Fibroblast of skin of left biceps (primary cell): ENCODE results near the gene NAPA.

Source experiments
- DNase-seq, 2 experiments: peaks; one replicate each; pipeline ENCODE4 v3.0.0-alpha.2; 2013; ENCODE audit warnings: low read depth in 2 of 2

Gene NAPA

DNA sequence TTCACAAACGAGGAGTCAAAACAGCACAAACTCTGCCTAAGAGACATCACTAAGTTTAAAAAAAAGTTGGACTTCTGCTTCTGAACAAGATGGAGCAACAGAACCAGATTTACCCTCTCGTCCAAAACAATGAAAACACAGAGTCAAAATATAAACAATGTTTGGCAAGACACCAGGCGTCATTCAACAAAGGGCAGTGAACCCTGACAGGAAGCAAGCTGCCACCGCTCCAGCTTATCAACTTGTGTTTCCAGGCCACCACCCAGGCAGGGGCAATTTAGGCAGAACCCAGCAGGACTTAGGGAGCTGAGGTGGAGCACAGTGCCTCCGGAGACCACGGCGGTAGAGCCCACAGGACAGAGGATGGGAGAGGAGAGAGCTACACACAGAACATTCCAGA, 8.6 kb upstream of the NAPA start:
- DNase-seq: no peak

DNA sequence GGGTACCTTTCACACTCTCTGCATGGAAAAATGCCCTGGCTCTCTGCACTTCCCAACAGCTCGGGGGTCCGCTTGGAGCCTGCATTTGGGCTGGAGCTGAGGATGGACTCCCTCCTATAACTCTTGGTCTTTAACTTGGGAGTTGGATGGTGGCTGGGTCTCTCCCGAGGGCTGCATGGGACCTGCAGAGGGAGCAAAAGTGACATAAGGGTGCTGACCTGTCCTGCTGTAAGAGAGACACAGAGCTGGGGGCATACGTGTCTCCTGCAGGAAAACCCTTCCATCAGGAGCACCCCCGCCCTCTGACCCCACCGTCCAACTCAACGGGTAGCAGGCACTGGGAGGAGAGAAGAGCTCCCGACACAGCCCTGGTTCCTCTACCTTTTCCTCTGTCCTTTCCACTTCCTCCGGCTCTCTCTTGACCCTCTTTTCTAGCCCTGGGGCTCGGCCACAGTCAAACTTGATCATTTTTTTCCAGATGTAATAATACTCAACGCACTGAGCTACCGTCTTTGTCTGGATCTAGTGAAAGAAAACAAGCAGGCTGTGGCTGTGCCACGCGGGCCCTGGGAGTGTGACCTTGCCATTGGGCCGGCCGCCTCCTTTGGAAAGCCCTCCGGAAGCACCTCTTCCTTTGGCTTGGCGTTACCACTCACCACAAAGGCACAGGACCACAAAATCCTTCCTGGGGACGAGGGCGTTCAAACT, 6.8 kb upstream of the NAPA start:
- DNase-seq: no peak

DNA sequence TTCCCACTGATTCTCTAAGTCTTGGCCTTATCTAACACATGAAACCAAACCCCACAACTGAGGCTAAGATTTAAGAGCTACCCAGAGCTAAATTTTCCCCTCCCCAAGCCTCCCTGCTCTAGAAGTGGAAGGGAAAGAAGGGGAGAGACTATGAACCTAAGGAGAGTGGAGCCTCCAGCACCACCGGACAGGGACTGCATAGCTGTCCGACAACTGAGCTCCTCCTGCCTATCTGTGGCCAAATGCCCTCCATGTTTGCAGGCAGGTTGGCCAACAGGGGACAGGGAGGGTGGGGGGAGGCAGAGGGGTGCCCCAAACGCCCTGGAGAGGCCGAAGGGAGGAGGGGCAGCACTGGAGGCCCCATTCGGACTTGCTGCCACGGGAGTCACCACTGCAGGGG, 6.0 kb upstream of the NAPA start:
- DNase-seq: no peak

DNA sequence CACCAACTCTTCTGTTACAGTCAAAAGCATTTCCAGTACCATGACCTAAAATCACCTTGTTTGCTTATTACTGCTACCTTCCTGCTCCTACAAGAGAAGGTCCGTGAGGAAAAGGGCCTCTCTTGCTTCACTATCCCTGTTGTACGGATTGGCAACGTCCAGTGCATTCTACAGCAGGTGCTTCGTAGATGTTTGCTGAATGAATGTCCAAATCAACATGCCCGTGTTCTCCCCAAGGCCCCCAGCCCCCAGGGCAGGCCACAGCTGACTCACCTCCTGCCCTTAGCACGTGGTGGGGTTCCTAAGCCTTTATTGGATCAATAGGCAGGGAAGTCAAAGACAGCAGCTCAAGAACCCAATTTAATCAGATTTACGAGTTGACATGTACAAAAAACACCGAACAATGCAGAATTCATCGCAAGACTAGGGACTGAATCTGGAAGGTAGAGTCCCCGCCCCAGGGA, 5.5 kb upstream of the NAPA start:
- no peak for DNase-seq

DNA sequence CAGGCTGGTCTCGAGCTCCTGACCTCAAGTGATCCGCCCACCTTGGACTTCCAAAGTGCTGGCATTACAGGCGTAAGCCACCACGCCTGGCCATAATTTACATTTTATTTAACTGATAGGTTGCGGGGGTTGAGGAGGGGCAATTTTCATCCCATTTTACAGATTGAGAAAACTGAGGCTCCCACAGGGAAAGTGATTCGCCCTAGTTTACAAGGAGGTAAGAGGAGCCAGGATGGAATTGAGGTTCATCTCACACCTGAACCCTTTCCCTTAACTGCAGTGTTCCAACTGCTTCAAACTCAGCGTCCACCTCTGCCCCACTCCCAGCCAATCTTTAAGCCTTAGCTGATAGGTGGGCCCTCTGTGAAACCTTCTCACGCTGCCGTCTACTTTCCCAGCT, 4.0 kb upstream of the NAPA start:
- no peak for DNase-seq

DNA sequence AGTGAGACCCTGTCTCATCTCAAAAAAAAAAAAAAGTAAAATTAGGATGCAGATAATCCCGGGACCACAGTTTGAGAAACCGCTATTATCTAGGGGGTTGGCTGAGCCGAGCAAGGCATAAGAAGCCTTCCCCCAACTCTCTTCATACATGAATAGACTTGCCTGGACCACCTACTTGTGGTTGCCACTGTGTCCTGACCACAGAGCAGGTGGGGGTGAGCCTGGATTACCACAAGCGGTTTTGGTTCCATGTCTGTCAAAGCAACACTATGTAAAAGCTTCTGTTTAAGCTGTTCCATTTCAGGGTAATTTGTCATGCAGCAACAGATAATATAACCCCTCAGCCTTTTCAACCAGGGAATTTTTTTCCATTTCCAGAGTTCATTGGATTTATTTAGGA, 3.3 kb upstream of the NAPA start:
- no peak for DNase-seq

DNA sequence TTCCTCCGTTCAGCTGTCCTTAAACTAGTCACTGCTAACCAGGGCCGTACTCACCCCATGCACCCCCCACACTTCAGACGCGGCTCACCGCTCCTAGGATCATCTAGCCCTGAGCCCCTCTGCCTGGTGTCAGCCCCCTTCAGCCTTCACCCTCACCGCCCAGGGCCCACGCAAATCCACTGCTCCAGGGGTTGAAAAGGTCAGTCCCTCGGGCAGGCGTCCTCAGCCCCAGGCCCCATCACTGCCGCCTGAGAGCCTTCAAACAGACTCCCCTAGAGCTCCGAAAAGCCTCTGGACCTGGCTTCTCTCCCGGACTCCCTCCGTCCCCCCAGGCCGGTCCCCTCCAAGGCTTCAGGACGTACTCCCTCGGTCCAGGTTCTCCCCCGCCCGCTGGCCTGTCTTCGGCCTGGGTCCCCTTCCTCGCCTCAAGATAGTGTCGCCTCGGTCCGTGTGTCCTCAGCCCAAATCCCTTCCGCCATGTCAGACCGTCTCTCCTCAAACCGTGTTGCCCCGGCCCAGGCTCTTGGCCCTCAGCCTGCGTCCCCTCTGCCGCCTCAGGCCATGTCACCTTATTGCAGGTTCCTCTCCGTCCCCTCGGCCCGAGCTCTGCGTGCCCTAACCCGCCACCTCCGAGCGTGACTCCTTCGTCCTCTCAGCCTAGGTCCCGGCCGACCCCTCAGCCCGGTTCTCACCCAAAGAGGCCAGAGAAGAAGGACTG, 553 bp downstream of the NAPA start:
- DNase-seq: no peak

DNA sequence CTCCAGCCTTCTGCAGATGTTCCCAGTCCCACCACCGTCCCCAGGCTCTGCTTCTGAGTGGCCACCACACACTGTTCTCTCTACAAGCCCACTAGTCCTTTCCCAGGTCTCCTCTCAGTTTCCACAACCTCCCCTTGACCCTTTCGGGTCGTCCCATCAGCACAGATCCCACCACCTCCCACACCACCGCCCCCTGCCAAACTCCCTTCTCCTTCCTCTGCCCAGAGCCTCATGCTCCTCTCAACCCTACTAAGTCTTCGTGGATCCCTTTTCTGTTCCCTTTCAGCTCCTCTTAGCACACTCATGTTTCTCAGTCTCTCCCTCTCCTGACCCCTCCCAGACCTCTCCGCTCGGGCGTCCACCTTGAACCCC, 1.9 kb downstream of the NAPA start:
- DNase-seq: no peak

DNA sequence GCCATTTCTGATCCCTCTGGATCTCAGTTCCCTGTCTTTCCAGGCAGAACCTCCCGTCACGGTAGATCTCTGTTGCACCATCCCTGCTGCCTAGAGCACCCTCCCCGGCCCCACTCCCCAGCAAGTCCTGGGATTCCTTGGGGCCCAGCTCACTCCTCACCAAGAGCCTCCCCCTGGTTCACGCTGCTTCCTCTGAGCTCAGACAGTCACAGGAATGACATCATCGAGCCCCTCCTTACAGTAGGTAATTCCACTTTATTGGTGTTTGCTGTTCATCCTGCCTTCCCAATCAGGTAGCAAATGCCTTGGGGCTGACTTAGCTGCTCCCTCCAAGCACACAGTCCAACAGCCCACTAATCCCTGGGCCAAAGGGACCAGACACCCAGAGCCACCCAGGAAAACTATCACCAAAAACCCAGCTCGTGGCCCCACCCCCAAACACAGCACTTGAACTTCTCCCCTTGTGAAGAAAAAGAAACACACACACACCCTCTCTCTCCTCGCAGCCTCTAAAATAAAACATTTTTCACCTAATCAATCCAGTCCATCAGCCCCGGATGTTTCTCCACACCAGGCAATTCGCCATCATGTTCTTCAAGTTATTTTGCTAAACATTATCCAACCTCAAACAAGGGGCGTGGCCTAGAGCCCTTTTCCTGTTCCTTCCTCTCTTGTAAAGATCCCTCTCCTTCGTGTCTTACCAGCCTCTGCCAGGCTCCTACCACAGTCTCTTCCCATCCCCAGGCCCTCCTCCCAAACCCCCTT, 2.5 kb downstream of the NAPA start:
- no peak for DNase-seq

DNA sequence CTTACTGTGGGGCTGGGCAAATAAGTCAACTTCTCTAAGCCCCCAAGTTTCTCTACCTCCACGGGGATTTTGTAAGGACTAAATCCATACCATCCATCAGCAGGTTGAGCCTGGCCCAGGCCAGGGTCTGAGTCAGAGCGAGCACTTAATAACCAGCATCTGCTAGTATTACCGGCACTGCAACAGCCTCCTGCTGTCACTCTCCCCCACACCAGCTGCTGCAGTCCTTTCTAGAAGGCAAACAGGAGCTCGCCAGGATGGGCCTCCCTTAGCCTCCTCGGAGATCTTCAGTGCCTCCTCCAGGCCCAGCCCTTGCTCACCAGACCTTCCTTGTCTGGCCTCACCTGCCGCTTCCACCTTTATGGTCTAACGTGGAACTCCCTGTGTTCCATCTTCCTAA, 3.2 kb downstream of the NAPA start:
- DNase-seq: no peak

DNA sequence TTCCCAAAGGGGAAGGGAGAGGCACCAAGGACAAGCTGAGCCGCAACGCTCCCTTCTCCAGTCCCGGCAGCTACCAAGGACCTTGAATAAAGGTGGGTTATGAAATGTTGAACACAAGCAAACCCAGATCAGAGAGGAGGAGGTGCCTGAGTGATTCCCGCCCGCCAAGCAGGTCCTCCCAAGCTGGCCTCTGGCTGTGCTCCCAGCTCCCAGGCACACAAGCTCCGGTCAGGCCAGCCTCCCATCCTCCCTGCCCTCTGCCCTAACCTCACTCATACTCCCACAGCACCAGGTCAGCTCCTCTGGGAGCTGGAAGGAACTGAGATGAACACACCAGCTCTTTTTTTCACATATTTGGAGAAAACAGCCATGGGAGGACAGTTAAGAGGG, 3.7 kb downstream of the NAPA start:
- no peak for DNase-seq

DNA sequence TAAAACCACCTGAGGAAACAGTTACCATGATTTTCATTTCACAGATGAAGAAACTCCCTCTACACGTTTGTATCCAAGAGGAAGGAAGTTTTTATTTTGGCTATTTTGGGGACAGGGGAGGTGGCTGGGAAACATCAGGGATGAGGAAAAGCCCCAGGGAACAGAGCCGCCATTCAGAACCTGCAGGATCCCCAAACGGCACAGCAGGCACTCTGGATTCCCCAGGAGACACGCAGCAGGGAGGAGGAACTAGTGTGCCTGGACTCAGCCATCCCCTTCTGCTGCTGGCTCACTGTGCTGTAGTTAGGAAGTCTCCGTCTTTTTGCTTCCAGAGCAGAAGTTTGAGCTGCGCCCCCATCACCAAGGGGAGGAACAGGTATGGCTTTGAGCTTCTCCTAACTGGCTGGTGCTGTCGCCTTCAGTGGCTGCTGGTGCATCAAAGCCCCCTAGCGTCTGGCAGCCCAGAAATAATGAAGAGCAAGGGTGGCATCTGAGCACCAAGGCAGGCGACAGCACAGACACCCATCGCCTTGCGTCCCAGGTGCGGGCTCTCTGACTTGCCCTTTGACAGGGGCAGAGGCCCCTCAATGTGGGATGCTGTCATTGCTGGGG, 4.2 kb downstream of the NAPA start:
- DNase-seq: no peak

DNA sequence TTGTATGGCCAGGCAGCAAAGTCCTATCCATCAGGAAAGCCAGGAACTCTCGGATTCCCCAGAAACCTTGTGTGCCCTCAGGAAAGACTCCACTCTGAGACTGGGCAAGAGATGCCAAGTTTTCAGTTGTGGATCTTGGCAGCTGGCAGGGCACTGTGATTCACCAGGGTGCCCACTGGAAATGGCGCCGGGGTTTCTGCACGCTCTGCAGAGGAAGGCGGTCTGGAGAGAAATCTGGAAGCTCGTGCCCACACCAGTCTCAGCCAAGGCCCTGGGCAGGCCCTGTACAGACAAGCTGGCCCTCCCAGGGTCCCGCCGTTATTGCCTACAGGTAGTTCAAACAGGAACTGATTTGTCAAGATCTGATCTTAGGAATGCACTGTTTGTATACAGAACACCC, 4.9 kb downstream of the NAPA start:
- DNase-seq: no peak

DNA sequence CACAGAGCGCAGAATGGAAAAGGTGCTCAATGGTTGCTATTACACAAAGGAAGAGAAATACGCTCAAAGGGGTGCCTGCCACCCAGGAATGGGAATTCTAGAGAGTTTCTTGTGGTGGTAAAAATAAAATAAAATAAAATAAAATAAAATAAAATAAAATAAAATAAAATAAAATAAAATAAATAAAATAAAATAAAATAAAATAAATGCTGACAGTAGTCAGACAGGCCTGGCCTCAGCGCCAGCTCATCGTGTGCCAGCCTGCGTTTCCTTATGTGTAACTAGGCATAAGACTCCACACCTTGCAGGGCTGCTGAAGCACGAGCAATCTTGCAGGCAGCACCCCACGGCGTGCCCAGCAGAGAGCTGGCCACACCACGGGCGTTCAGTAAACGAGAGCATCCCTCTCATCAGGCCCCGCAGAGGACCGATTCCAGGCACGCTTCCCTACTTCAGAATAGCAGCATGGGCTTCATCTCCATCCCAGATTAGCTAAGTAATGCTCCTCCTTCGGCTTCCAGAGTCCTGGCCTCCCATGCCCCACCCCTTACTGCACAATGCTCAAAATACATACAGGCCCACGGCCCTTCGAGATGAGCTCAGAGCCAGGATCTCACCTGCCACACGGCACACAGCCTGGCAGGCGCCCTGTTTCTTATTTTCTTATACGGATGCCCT, 5.6 kb downstream of the NAPA start:
- no peak for DNase-seq

DNA sequence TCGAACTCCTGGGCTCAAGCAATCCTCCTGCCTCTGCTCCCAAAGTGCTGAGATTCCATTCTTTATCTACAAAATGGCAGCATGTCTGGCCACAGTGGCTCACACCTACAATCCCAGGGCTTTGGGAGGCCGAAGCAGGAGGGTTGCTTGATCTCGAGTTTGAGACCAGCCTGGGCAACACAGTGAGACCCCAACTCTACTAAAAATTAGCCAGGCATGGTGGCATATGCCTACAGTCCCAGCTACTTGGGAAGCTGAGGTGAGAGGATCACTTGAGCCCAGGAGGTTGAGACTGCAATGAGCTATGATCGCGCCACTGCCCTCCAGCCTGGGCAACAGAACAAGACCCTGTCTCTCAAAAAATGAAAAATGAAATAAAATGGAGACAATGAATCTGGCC, 6.1 kb downstream of the NAPA start:
- DNase-seq: no peak

DNA sequence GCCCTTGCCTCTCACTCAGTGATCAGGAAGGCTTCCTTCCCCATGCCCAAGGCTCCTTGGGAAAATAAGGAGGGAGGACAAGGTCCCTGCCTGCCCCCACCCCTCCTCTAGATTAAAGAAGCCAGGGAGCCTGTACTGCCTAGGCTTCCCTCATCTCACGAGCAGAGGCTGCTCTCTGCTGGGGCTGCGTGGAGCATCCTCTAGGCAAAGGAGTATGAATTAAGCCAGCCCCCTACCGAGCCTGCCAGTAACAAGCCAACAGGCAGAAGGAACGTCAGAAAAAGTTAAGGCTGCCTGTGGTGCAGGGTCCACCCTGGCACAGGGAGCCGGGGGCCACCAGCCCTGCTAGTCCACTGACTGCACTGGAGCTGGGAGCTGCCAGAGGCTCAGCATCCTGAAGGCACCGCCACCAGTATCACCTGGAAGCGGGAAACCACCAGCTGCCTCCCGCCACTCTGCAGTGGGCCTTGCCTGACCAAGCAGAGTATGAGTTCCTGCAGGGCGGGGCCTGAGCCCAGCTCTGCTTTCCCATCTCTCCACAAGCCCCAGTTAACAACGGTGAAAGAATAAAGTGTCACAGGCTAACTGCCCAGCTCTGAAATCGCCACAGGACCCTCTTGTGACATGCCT, 6.8 kb downstream of the NAPA start:
- DNase-seq: no peak

DNA sequence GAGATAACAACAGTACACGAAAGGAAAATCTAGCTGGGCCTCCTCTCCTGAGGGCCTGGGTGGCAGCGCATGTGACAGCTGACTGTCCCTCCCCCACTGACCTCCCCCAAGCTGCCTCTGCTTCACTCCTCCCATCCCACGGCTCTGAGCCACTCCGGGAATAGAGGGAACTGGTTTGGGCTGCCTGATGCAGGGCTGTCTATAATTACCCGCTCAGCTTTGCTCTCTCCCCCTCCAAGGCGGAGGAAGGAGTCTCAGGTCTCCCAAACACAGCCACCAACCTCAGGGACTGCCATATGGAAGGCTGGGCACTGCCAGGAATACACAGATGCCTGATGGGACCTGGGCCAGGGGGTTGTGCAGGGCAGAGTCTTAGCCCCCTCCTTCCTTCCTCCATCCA, 7.9 kb downstream of the NAPA start:
- DNase-seq: no peak

DNA sequence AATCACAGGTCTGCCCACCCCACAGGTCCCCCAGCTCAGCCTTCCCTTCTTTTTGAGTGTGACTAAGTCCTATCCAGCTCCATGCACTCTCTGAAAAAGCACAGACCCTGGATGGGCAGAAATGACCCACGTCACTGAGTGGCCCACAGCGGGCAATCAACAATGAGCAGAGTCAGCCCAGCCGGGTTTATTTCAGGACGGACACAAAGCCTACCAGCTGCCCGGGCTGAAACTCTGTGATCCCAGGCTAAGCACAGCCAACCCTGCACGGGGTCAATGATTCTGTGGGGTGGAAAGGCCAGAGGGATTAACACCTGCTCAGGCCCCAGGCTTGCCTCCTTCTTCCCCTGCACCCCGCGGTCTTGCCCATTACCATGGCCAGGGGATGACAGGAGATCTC, 8.4 kb downstream of the NAPA start:
- no peak for DNase-seq

DNA sequence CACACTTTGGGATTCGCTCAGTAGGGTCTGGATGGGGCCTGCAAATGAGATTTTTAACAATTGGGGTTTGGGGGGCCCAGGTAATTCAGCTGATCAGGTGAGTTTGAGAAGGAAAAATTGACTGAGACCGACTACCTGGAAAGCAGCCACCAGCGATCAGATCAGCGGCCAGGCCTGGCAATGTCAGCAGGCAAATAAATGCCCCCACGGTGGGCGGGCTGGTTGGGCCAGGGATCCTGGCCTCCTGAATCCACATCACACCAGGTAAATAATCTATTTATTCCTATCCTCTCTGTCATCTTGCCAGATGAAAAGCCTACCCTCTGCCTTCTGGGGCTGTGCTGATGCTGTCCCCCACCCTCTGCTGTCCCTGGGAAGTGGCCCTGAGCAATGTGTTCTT, 9.4 kb downstream of the NAPA start:
- no peak for DNase-seq

DNA sequence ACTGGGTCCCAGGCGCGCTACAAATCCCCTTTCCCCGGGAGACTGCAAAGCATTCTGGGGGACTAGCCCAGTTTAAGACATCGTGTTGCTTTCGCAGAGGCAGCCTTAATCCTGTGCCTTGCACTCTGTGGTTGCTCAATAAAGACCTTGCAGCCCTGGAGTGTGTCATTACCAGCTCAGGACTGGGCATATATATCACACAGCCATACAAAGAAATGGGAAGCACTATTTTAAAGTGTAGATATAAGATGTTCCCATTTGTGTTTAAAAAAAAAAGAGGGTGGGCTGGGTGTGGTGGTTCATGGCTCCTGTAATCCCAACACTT, 11.1 kb downstream of the NAPA start:
- DNase-seq: no peak

DNA sequence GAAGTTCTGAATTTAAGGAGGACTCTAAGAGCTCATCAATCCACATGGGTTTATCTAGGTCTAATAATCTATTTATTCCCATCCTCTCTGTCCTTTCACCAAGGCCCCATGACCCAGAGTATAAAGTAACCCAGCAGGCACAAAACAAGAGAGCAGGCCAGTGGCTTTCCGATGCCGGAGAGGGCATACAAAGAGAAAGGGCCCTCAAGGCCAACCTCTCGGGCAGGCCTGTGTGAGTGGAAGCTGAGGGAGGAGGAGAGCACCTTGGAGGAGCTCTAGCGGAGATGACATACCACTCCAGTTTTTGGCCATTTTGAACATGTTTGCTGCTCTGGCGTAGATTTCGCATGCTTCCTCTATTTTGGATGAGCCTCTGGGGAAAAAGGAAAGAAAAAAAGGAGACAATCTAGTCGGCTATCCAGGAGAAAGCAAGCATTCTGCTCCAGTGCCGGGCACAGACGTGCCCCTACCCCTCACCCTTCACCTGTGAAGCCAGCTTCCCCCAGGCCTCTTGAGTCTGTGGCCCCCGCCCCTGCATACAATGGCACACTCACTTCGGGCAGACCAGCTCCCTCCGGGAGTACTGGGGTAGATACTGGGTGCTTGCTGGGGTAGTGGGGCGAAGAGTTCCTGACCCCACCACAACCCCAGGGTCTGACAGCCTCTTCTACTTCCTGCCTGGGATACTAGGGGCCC, 11.6 kb downstream of the NAPA start:
- DNase-seq: no peak
